Nephron (organoid): ENCODE measurements around the gene MOAP1.
"Not testable (repeated sequence)": the region's sequence is repeated elsewhere in the genome, so short reads cannot be mapped to it uniquely, and the experiment has no call there.

ENCODE experiments used
- H3K27ac Mint-ChIP-seq, 3 experiments: 2 replicates each; pipeline ENCODE4 v1.8.0; 2020; ENCODE audit warnings: mixed read lengths in 3 of 3, mild to moderate bottlenecking in 2 of 3, moderate library complexity in 1 of 3
- H3K27me3 Mint-ChIP-seq: 2 replicates; pipeline ENCODE4 v1.8.0; 2021; ENCODE audit warnings: low read depth, mild to moderate bottlenecking, moderate library complexity, mixed read lengths
- H3K36me3 Mint-ChIP-seq: 2 replicates; pipeline ENCODE4 v1.8.0; 2020; ENCODE audit warnings: low read depth, mixed read lengths
- H3K4me1 Mint-ChIP-seq: 2 replicates; pipeline ENCODE4 v1.8.0; 2020; ENCODE audit warnings: mixed read lengths
- H3K4me3 Mint-ChIP-seq, 3 experiments: 2 replicates each; pipeline ENCODE4 v1.8.0; 2020; ENCODE audit warnings: mild to moderate bottlenecking in 3 of 3, mixed read lengths in 3 of 3, moderate library complexity in 2 of 3
- H3K9me3 Mint-ChIP-seq: 2 replicates; pipeline ENCODE4 v1.8.0; 2020; ENCODE audit warnings: mixed read lengths
- CTCF ChIP-seq, 3 experiments: fragments of 200-600 bp; sonication (generic); IDR thresholded peaks; one replicate each; pipeline ENCODE4 v1.5.0; 2021; ENCODE audit warnings: antibody characterized with exemption in 3 of 3; ENCODE audit not compliant: unreplicated experiment in 3 of 3

Gene MOAP1

GRCh38 chr14:93163564-93163963 is 21.1 kb downstream of the MOAP1 start:
- TF ChIP-seq CTCF (IDR thresholded peaks at IDR 0.05; ENCODE audit: unreplicated experiment in 3 of 3): no peak

GRCh38 chr14:93161411-93161940 is 23.2 kb downstream of the MOAP1 start:
- Mint-ChIP-seq H3K9me3 (no peaks in the 10 kb centered on the region), H3K27me3 (no peaks in the 10 kb centered on the region), H3K36me3 (no peaks in the 10 kb centered on the region), H3K27ac (no peak overlapping the region), H3K4me1 (no peaks in the 10 kb centered on the region), H3K4me3 (no peak overlapping the region)
- TF ChIP-seq CTCF (IDR thresholded peaks at IDR 0.05; ENCODE audit: unreplicated experiment in 3 of 3): no peak

More at GRCh38 chr14:93163564-93163963, 21.1 kb downstream of the MOAP1 start:
- no peak overlapping the region for H3K27ac Mint-ChIP-seq
- no peaks in the 10 kb centered on the region for H3K9me3 Mint-ChIP-seq
- no peaks in the 10 kb centered on the region for H3K4me1 Mint-ChIP-seq
- no peak overlapping the region for H3K4me3 Mint-ChIP-seq
- no peaks in the 10 kb centered on the region for H3K36me3 Mint-ChIP-seq
- H3K27me3 Mint-ChIP-seq: peaks cover 4% of the 10 kb centered on the region

- no peaks in the 10 kb centered on the region for H3K9me3 Mint-ChIP-seq
- no peaks in the 10 kb centered on the region for H3K36me3 Mint-ChIP-seq
- H3K27ac Mint-ChIP-seq: no peak overlapping the region
- H3K4me1 Mint-ChIP-seq: no peaks in the 10 kb centered on the region
- peak; percentile 34 to 50 (median 42) for TF ChIP-seq CTCF (IDR thresholded peaks at IDR 0.05; ENCODE audit: unreplicated experiment in 3 of 3)
- H3K27me3 Mint-ChIP-seq: no peaks in the 10 kb centered on the region
- no peak overlapping the region for H3K4me3 Mint-ChIP-seq
These were observed 24.3 kb downstream of the MOAP1 start for GRCh38 chr14:93160353-93160801.

GRCh38 chr14:93159625-93160352 is 24.9 kb downstream of the MOAP1 start:
- H3K27ac Mint-ChIP-seq, H3K27me3 Mint-ChIP-seq, H3K4me1 Mint-ChIP-seq, H3K4me3 Mint-ChIP-seq, H3K9me3 Mint-ChIP-seq, H3K36me3 Mint-ChIP-seq: not testable (repeated sequence)

GRCh38 chr14:93158349-93158748 is 26.3 kb downstream of the MOAP1 start:
- H3K4me1 Mint-ChIP-seq, H3K27ac Mint-ChIP-seq, H3K27me3 Mint-ChIP-seq, H3K9me3 Mint-ChIP-seq, H3K4me3 Mint-ChIP-seq, H3K36me3 Mint-ChIP-seq: not testable (repeated sequence)

GRCh38 chr14:93156693-93157369 is 27.9 kb downstream of the MOAP1 start:
- no peak for TF ChIP-seq CTCF (IDR thresholded peaks at IDR 0.05; ENCODE audit: unreplicated experiment in 3 of 3)
- no peaks in the 10 kb centered on the region for H3K9me3 Mint-ChIP-seq
- no peaks in the 10 kb centered on the region for H3K36me3 Mint-ChIP-seq
- no peak overlapping the region for H3K4me3 Mint-ChIP-seq
- H3K27ac Mint-ChIP-seq: no peak overlapping the region
- H3K27me3 Mint-ChIP-seq: peaks cover 3% of the 10 kb centered on the region
- H3K4me1 Mint-ChIP-seq: no peaks in the 10 kb centered on the region
